H1 (cell line): ENCODE results near the gene PIAS1. TPM values are rescaled to one million over a fixed set of nuclear protein-coding genes. Genes with fewer than 3 reads are reported as not detected.

Source experiments
- CTCF ChIA-PET: fragments of 300-600 bp; sonication (Branson Sonifier 250); formaldehyde crosslinking; loops from one replicate; lab custom pipeline; 2021; ENCODE audit not compliant: partially characterized antibody; lab: Charles Lee
- POLR2A ChIA-PET: fragments of 300-600 bp; sonication (Branson Sonifier 250); formaldehyde crosslinking; loops from one replicate; lab custom pipeline; 2021; ENCODE audit warnings: inconsistent platforms; ENCODE audit not compliant: partially characterized antibody; lab: Charles Lee
- DNase-seq, 2 experiments: peaks; one replicate each; pipeline versions ENCODE4 v3.0.0 to v3.0.0-alpha.2; 2010 to 2022; ENCODE audit warnings: low spot score in 2 of 2, low read depth in 1 of 2, mixed read lengths in 1 of 2
- FAIRE-seq: peaks from 2 replicates; lab custom pipeline; 2011; peaks lifted over from hg19 to GRCh38; lab: Jason Lieb, UNC
- H2AFZ ChIP-seq: 2 replicates; pipeline ENCODE4 v1.8.1; 2012; ENCODE audit warnings: low read length, inconsistent platforms
- H2AK5ac ChIP-seq: 2 replicates; pipeline ENCODE4 v1.6.1; 2013; ENCODE audit warnings: low read depth, low read length
- H2BK120ac ChIP-seq: replicated peaks from 2 replicates; pipeline ENCODE3; 2013; ENCODE audit warnings: low read depth, low read length, inconsistent platforms
- H2BK12ac ChIP-seq: 2 replicates; pipeline ENCODE4 v1.6.1; 2013; ENCODE audit warnings: low read depth, low read length
- H2BK15ac ChIP-seq: 2 replicates; pipeline ENCODE4 v1.6.1; 2013; ENCODE audit warnings: low read length
- H2BK20ac ChIP-seq: 2 replicates; pipeline ENCODE4 v1.6.1; 2013; ENCODE audit warnings: low read length
- H2BK5ac ChIP-seq: 2 replicates; pipeline ENCODE4 v1.6.1; 2013; ENCODE audit warnings: low read depth, low read length
- H3K14ac ChIP-seq: 2 replicates; pipeline ENCODE4 v1.6.1; 2013; ENCODE audit warnings: inconsistent platforms; ENCODE audit not compliant: insufficient read length
- H3K18ac ChIP-seq: 2 replicates; pipeline ENCODE4 v1.6.1; 2013; ENCODE audit warnings: low read length; ENCODE audit errors: extremely low read depth
- H3K23ac ChIP-seq: 2 replicates; pipeline ENCODE4 v1.6.1; 2013; ENCODE audit warnings: inconsistent platforms; ENCODE audit not compliant: insufficient read length
- H3K23me2 ChIP-seq: 2 replicates; pipeline ENCODE4 v1.6.1; 2013; ENCODE audit warnings: low read depth, low read length
- H3K27ac ChIP-seq: 2 replicates; pipeline ENCODE4 v1.6.1; 2011; ENCODE audit warnings: low read depth, low read length, inconsistent platforms
- H3K27me3 ChIP-seq, 4 experiments: replicated peaks in 1 of 4; 1 replicate in 1 of 4; 2 replicates in 3 of 4; pipeline versions ENCODE4 v1.6.1 to v1.8.1; 2011 to 2013; ENCODE audit warnings: low read length in 3 of 4, mild to moderate bottlenecking in 3 of 4, inconsistent platforms in 2 of 4, mixed read lengths in 2 of 4, moderate library complexity in 1 of 4; ENCODE audit not compliant: control insufficient read depth in 3 of 4, insufficient read depth in 3 of 4; ENCODE audit errors: extremely low read depth in 1 of 4
- H3K36me3 ChIP-seq, 4 experiments: 2 replicates each; pipeline versions ENCODE4 v1.6.1 to v1.8.1; 2011 to 2013; ENCODE audit warnings: mild to moderate bottlenecking in 4 of 4, low read length in 3 of 4, moderate library complexity in 2 of 4, control low read depth in 1 of 4, inconsistent platforms in 1 of 4; ENCODE audit not compliant: insufficient read depth in 4 of 4, control insufficient read depth in 2 of 4
- H3K4ac ChIP-seq: replicated peaks from 2 replicates; pipeline ENCODE3; 2013; ENCODE audit warnings: low read length, low read depth, mixed read lengths, inconsistent platforms; ENCODE audit not compliant: insufficient read length
- H3K4me1 ChIP-seq, 4 experiments: replicated peaks in 1 of 4; 1 replicate in 1 of 4; 2 replicates in 3 of 4; pipeline versions ENCODE4 v1.6.1 to v1.8.1; 2011 to 2013; ENCODE audit warnings: low read length in 3 of 4, inconsistent platforms in 2 of 4, mixed read lengths in 1 of 4; ENCODE audit not compliant: insufficient read depth in 4 of 4, control insufficient read depth in 3 of 4
- H3K4me2 ChIP-seq, 2 experiments: 2 replicates each; pipeline versions ENCODE4 v1.6.1 to v1.8.1; 2011 to 2013; ENCODE audit warnings: low read depth in 2 of 2, low read length in 2 of 2, control low read depth in 1 of 2, inconsistent platforms in 1 of 2, mild to moderate bottlenecking in 1 of 2; ENCODE audit not compliant: insufficient read depth in 1 of 2
- H3K4me3 ChIP-seq, 4 experiments: fragments of 200-600, 300-600 bp in 1 of 4; sonication (generic), shearing (Covaris generic), sonication (Bioruptor Twin) in 1 of 4; 2 replicates each; pipeline versions ENCODE4 v1.5.1 to v1.8.1; 2011 to 2016; ENCODE audit warnings: low read length in 4 of 4, low read depth in 3 of 4, control low read depth in 2 of 4, inconsistent platforms in 2 of 4, mild to moderate bottlenecking in 2 of 4, mixed read lengths in 1 of 4, moderate library complexity in 1 of 4; ENCODE audit not compliant: insufficient read depth in 2 of 4; ENCODE audit errors: extremely low read depth in 1 of 4
- H3K56ac ChIP-seq: replicated peaks from 2 replicates; pipeline ENCODE3; 2013; ENCODE audit warnings: low read depth, mild to moderate bottlenecking, mixed read lengths, low read length, inconsistent platforms; ENCODE audit not compliant: insufficient read length
- H3K79me1 ChIP-seq: 2 replicates; pipeline ENCODE4 v1.6.1; 2013; ENCODE audit warnings: low read depth, low read length, control low read depth
- H3K79me2 ChIP-seq, 2 experiments: 2 replicates each; pipeline versions ENCODE4 v1.6.1 to v1.8.1; 2012 to 2013; ENCODE audit warnings: low read length in 2 of 2, mild to moderate bottlenecking in 2 of 2, inconsistent platforms in 1 of 2; ENCODE audit not compliant: insufficient read depth in 2 of 2, control insufficient read depth in 1 of 2
- H3K9ac ChIP-seq, 4 experiments: replicated peaks in 1 of 4; 1 replicate in 1 of 4; 2 replicates in 3 of 4; pipeline versions ENCODE4 v1.6.1 to v1.8.1; 2011 to 2013; ENCODE audit warnings: low read depth in 3 of 4, low read length in 3 of 4, control low read depth in 2 of 4, mild to moderate bottlenecking in 2 of 4, moderate library complexity in 2 of 4, inconsistent platforms in 1 of 4; ENCODE audit errors: extremely low read depth in 1 of 4
- H3K9me3 ChIP-seq, 2 experiments: 2 replicates each; pipeline versions ENCODE4 v1.6.1 to v1.8.1; 2012 to 2013; ENCODE audit warnings: mild to moderate bottlenecking in 2 of 2, moderate library complexity in 2 of 2, control low read depth in 1 of 2, inconsistent platforms in 1 of 2, low read depth in 1 of 2, low read length in 1 of 2, mixed read lengths in 1 of 2; ENCODE audit not compliant: insufficient read depth in 2 of 2
- H4K20me1 ChIP-seq, 2 experiments: replicated peaks in 1 of 2; 2 replicates each; pipeline versions ENCODE3 to v1.8.1; 2011 to 2013; ENCODE audit warnings: inconsistent platforms in 2 of 2, low read length in 2 of 2, mild to moderate bottlenecking in 1 of 2; ENCODE audit not compliant: insufficient read depth in 2 of 2, control insufficient read depth in 1 of 2
- H4K5ac ChIP-seq: 2 replicates; pipeline ENCODE4 v1.6.1; 2013; ENCODE audit warnings: low read length, low read depth, mixed read lengths, inconsistent platforms; ENCODE audit not compliant: insufficient read length
- H4K8ac ChIP-seq: 2 replicates; pipeline ENCODE4 v1.8.0; 2013; ENCODE audit warnings: mild to moderate bottlenecking, moderate library complexity, low read length, inconsistent platforms; ENCODE audit not compliant: insufficient read depth; ENCODE audit errors: extremely low read depth
- H4K91ac ChIP-seq: replicated peaks from 2 replicates; pipeline ENCODE3; 2013; ENCODE audit warnings: low read length, mixed read lengths, inconsistent platforms; ENCODE audit not compliant: insufficient read length
- HDAC2 ChIP-seq, 2 experiments: fragments of 300-600 bp in 1 of 2; sonication (generic) in 1 of 2; IDR thresholded peaks; 2 replicates each; pipeline ENCODE4 v1.6.1; 2011 to 2012; ENCODE audit warnings: low read depth in 2 of 2, low read length in 2 of 2, mild to moderate bottlenecking in 2 of 2, moderate library complexity in 2 of 2, borderline replicate concordance in 1 of 2, inconsistent platforms in 1 of 2
- JUN ChIP-seq: IDR thresholded peaks from 2 replicates; pipeline ENCODE4 v1.6.1; 2011; ENCODE audit warnings: low read depth, mild to moderate bottlenecking, improper control_type of control experiment, low read length
- KDM4A ChIP-seq: IDR thresholded peaks from one replicate; pipeline ENCODE4 v1.7.1; 2012; ENCODE audit warnings: low read depth, mild to moderate bottlenecking, moderate library complexity, low read length, inconsistent platforms; ENCODE audit not compliant: severe bottlenecking
- PHF8 ChIP-seq: fragments of 200-600 bp; sonication (generic); conservative IDR thresholded peaks from 2 replicates; pipeline ENCODE4 v1.7.1; 2012; ENCODE audit warnings: low read depth, mild to moderate bottlenecking, inconsistent platforms, low read length, moderate library complexity
- SP1 ChIP-seq: IDR thresholded peaks from 2 replicates; pipeline ENCODE4 v1.6.1; 2011; ENCODE audit warnings: low read depth, low read length
- WGBS, 2 experiments: shearing (Covaris generic) in 1 of 2; methylation state at CpG; one replicate each; pipeline versions ENCODE4 v1.1.6 to v1.1.7; 2013 to 2015; ENCODE audit warnings: low lambda C conversion rate in 2 of 2, mixed read lengths in 2 of 2, inconsistent platforms in 1 of 2, low coverage in 1 of 2, missing lambda C conversion rate in 1 of 2; ENCODE audit not compliant: insufficient replicate concordance in 2 of 2, insufficient coverage in 1 of 2, insufficient read length in 1 of 2; ENCODE audit errors: extremely low coverage in 1 of 2, missing lambda C conversion rate in 1 of 2; 5-methylcytosine and 5-hydroxymethylcytosine counted together
- polyA plus RNA-seq, 7 experiments: library from polyadenylated mRNA; depleted of rRNA in 3 of 7; stranded (reverse) in 5 of 7; unstranded in 2 of 7; fragments of >200 nt in 5 of 7; fragments of 200-250 nt in 2 of 7; gene quantifications; 1 replicate in 5 of 7; 2 replicates in 1 of 7; 4 replicates in 1 of 7; pipeline versions ENCODE4 v1.2.1 to v1.2.3, GENCODE V29; 2011 to 2013; ENCODE audit warnings: missing spikeins in 2 of 7, mixed read lengths in 2 of 7
- total RNA-seq: library from RNA; stranded (reverse); fragmentation: NEBNext Ultra II Directional; extraction: Animal tissue kit (Norgen Biotek cat#: 25700); gene quantifications from 2 replicates; pipeline ENCODE4 v1.2.1, GENCODE V29; 2021

PIAS1 gene
- total and polyA plus RNA-seq, 2 of the 8 experiments (the other 6 are each of a cell fraction or from before 2014, with no cell fraction given), result 30.8 to 34.5 TPM

- peak in 1 of 2 experiments; percentile 29 for DNase-seq
- TF ChIP-seq PHF8 (no peak), KDM4A (no peak), HDAC2 (IDR thresholded peaks at IDR 0.05; ENCODE audit: borderline replicate concordance in 1 of 2, low read depth in 2 of 2, low read length in 2 of 2) (no peak), JUN (no peak), SP1 (no peak)
- TF ChIP-seq, all 59 proteins: peak for 0
- no peak overlapping the region for H3K4ac ChIP-seq
- H2AK5ac ChIP-seq, result no peak overlapping the region
- H3K9me3 ChIP-seq, result peaks cover 0 to 15% of the 10 kb centered on the region in 2 experiments; a peak in 2 of 4 replicates
- H3K18ac ChIP-seq, result no peak overlapping the region
- no peak overlapping the region for H3K27ac ChIP-seq
- H2BK15ac ChIP-seq, result no peak overlapping the region
- H2BK20ac ChIP-seq, result no peak overlapping the region
- peaks cover 4 to 7% (median 6%) of the 10 kb centered on the region in 4 experiments for H3K4me1 ChIP-seq
- no peak overlapping the region for H2BK120ac ChIP-seq
- 95% methylated on average over 6 of the region's 6 CpGs; no CpG with 5 or more reads in 1 of the 2 experiments for WGBS, 2 experiments
- H2AFZ ChIP-seq, result no peak overlapping the region
- H3K23me2 ChIP-seq, result peaks cover 2% of the 10 kb centered on the region; the same call in 1 of the 2 replicates
- H3K9ac ChIP-seq, result no peak overlapping the region; a peak in 1 of 7 replicates
- ChIA-PET CTCF (interaction anchor here (2.1 kb wide), 1 partner anchor 12 kb away, joined by 7 read pairs; no protein-coding TSS in a partner anchor), POLR2A (interaction anchor here (2.3 kb wide), 1 partner anchor 9 kb away, joined by 11 read pairs; no protein-coding TSS in a partner anchor)
- H3K4me3 ChIP-seq, result no peak overlapping the region
- no peak overlapping the region for H3K14ac ChIP-seq
- no peak overlapping the region for H4K5ac ChIP-seq
- no peak overlapping the region for H3K23ac ChIP-seq
- H3K27me3 ChIP-seq, result no peaks in the 10 kb centered on the region
- peaks cover 4 to 13% of the 10 kb centered on the region in 2 experiments for H4K20me1 ChIP-seq
- H4K8ac ChIP-seq, result peak overlapping the region; percentile 38; the same call in 1 of the 2 replicates
- no peak overlapping the region for H3K56ac ChIP-seq
- no peak for FAIRE-seq
- no peak overlapping the region for H4K91ac ChIP-seq
- no peak overlapping the region for H2BK5ac ChIP-seq
- H3K79me1 ChIP-seq, result peaks cover 33% of the 10 kb centered on the region
- H2BK12ac ChIP-seq, result no peak overlapping the region
- H3K79me2 ChIP-seq, result peaks cover 32 to 78% of the 10 kb centered on the region in 2 experiments
- no peak overlapping the region for H3K4me2 ChIP-seq
- H3K36me3 ChIP-seq, result peaks cover 0 to 19% (median 12%) of the 10 kb centered on the region in 4 experiments; a peak in 5 of 8 replicates
These were observed 169.1 kb downstream of the PIAS1 start for GRCh38 chr15:68223171-68223570.
